ENCODE measurements around the gene ZNF423.

Gene ZNF423

GRCh38 chr16:49782405-49782804, 73.5 kb downstream of the ZNF423 start:
- no peak for DNase-seq (ENCODE audit: low read depth)

DNA sequence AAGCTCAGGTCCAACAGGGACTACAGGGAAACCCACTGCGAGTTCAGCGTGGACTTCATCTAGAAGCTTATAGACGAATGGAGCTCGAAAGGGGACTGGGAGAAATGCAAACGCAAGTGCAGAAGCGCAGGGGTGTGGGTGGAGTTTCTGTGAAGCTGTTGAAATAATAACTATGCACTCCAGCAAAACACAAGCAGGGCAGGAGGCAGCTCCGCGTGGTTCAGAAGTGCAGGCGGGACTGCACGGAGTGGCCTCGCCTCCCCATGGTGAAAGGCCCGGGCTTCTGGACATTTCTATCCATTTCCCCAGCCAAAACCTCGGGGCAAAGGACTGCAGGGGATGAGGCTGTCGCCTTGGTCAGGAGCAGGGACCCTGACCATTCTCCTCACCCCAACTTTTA, 74.5 kb downstream of the ZNF423 start:
- DNase-seq (ENCODE audit: low read depth): no peak

DNA sequence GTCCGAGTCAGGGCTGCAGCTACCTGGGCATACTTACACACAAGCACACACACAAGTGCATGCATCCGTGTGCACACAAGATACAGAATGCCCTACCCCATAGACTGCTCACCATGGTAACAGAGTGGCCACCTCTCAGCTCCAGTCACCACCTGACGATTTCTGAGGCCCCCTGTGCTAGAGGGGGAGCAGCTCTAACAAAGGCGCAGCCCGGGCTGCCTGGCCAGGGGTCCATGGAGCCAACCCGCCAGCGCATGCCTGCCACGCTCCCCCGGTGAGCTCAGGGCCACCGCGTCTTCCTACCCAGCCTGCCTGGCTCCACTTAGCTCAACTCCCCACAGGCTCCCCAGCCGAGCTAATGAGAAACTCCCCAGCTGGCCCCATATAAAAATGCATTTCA, 75.5 kb downstream of the ZNF423 start:
- no peak for DNase-seq (ENCODE audit: low read depth)

DNA sequence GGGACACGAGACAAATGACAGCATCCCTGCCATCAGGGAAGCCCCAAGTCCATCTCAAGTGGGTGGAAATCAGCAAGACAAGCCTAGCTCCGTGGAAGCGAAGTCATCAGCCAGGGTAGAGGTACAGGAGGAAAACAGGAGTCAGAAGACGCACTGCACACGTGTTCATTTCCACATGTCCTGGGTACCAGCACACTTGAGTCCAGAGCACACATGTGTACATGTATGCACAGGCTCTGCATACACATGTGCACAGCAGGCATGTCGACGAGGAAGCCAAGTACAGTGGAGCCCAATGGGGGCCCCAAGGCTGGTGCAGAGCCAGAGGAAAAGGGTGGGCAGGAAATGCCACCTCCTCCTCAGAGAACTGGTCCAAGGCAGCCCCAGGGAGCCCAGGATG, 75.9 kb downstream of the ZNF423 start:
- no peak for DNase-seq (ENCODE audit: low read depth)

GRCh38 chr16:49778202-49778930, 77.5 kb downstream of the ZNF423 start:
- DNase-seq (ENCODE audit: low read depth): no peak

DNA sequence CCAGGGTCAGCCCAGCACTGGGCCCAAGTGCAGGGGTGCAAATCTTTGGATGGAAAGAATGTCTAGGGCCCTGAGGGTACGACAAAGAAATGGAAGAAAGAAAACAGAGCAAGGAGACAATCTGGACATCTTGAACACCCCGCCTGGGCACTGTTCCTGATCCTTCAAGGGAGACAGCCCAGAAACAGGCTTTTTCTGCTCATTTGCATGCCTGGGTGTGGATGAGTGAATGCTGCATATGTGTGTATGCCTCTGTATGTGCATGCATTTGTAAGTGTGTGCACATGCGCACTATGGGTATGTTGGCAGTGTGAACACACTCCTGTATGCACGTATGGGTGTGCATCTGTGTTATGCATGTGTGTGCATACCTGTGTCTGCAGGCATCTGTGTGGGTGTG, 79.2 kb downstream of the ZNF423 start:
- no peak for DNase-seq (ENCODE audit: low read depth)

DNA sequence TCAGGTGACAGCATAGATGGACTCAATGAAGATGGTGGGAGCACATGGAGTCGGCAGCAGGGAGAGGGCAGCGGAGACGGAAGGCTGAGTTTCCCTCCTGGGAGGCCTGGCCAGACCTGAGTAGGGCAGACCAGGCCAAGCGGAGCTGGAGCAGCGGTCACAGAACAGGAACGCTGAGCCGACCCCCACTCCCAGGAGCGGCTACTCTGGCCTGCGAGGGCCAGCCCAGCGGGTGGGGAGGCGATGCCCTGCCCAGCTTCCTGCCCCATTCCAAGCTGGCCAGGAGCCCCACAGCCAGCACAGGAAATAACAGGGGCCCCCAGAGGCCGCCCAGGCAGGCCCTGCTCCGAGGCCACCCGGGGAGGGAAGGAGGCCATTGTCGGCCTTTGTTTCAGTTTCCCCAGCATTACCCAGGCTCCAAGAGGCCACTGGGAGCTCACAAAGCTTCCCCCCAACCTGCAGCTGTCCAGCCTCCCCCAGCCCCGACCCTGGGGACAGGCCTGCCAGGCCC, 79.8 kb downstream of the ZNF423 start:
- DNase-seq (ENCODE audit: low read depth): no peak

DNA sequence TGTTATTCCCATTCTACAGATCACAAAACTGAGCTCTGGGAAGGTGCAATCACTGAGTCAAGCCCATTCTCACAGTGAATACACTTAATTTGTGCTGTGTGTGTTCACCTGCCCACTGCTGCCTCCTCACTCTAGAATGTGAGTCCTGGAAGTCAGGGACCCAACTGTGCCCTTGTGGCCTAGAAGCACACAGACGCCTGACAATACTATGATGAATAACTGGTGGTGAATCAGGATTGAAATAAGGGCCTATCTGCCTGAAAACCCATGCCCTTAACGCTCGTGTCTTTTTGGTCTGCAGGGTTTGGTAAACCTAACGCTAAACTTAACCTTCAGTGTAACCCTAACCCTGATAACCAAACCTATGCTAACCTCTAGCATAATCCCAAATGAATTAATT, 80.3 kb downstream of the ZNF423 start:
- DNase-seq (ENCODE audit: low read depth): no peak

GRCh38 chr16:49775018-49775417, 80.9 kb downstream of the ZNF423 start:
- DNase-seq (ENCODE audit: low read depth): no peak

DNA sequence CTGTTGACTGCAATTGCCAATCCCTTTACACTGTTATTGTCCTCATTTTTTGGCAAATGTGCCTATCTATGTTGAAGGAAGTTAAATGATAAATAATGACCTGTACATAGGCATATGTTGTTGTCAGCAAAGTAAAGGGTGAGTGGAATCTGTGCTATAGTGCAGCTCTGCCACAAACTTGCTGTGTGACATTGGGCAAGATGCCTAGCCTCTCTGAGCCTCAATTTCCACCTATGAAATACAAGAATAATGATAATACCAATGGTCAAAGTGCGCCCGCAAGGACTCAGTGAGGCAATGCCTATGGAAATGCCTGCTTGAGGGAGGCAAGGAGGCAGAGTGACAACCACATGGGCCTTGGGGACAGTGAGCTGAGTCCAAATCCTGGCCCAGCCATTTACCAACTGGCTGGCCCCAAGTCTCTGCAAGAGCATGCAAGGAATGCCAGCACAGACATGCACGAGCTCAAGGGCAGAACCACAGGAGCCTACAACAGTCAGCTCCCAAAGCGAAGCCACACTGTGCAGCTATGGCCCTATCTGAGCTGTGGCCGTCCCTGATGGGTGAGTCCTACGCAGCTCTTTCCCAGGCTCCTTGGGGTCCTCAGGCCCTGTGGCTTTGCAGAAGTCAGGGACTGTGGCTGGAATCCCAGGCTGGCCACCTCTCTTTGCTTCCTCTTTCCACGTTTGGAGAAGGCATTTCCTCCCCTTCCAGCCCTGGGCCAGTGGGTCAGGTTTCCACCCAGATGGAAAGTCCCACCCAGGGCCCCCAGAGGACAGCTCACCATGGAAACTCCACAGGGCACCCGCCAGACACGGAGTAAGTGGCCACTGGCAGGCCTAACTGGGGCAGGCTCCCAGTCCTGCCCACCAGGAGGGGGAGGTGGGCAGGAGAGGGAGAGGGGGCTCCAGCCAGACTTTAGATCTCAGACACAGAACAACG, 82.1 kb downstream of the ZNF423 start:
- no peak for DNase-seq (ENCODE audit: low read depth)

DNA sequence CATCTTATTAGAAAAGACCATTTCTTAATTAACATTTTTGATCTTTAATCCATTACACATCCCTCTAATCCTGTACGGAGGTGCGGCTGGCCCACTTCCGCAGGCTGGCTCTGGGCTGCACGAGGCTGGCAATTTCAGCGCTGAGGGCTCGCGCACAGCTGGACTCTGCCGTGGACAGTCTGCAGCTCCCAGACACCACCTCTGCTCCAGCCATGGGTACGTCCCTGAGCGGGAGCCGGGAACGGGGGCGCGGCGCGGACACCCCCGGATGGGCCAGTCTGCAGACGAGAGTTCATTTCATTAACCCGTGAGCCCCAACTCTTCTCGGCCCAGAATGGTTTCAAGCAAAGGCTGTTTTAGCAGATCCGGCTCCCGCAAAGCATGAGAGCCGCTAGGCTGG, 87.9 kb downstream of the ZNF423 start:
- DNase-seq (ENCODE audit: low read depth): no peak

DNA sequence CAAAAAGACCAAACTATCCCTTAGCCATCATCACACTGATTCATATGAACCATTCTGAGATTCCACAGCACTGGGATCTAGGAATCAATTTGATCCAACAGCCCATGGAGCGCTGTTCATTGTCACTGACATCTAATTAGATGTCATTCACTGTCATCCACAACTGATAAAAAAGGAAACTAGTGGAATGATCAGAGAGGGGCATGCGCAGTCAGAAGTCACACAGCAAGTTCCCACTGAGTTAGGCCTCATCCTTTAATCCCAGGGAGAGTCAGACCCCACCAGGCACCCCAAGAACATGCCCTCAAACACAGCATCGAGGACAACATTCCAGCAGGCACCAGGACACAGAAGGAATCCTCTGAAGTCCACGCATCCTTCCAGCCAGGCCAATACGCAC, 88.5 kb downstream of the ZNF423 start:
- DNase-seq (ENCODE audit: low read depth): no peak

DNA sequence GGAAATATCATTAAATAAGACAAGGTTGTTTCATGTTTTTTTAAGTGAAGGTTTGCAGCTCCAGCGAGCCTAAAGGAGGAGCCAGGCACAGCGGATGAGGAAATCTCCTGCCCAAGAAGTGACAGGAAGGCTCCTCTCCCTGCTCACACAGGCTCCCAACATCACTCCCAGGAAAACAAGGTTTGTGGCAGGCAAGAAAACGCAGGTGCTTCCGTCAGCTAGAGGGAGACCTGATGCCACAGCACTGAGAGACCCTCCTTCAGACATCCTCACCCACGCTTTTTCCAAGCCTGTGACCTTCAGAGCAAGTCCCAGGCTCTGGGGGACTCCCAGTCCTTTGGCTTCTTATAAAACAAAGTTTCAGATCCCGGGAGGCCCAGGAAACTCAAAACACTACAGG, 89.7 kb downstream of the ZNF423 start:
- no peak for DNase-seq (ENCODE audit: low read depth)

DNA sequence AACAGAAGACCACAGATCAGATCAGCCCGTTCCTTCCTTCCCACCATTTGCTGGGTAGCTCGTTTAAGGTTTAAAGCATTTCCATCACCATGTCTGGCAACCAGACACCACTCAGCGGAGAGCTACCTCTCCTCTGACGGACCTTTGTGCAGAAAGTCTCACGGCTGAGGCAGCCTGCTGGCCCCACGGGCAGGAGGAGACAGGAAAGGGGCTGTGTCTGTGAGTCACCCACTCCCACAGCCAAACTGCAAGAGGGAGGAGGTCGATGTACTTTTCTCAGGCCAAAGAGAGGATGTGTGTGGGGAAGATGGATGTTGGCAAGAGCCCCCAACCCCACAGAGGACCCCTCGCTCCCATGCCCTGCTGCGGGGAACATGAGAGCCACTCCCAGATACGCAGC, 92.1 kb downstream of the ZNF423 start:
- DNase-seq (ENCODE audit: low read depth): no peak

- DNase-seq (ENCODE audit: low read depth): no peak
These were observed 95.1 kb downstream of the ZNF423 start for GRCh38 chr16:49760815-49761214.

DNA sequence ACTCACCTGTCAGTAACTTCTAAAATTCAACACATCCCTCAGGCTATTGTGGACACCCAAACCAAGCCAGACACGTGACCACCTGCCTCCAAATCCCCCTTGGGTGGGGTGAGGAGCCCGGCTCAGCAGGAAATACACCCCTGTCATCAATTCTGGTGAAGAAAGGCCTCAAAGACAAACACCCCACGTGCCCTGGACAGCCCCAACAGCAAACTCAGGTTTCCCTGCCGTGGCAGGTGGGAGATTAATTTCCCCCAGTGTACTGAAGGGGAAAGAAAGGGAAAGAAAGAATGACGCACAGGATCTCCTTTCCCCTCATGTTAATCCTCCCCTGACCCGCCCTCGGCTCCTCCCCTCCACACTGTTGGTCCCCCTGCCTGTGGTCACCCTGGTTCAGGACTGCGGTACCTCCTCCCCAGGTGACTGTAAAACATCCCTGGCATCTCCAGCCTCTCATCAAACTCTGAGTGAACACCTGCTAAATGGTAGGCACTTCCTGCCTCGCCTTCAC, 98.3 kb downstream of the ZNF423 start:
- DNase-seq (ENCODE audit: low read depth): no peak

DNA sequence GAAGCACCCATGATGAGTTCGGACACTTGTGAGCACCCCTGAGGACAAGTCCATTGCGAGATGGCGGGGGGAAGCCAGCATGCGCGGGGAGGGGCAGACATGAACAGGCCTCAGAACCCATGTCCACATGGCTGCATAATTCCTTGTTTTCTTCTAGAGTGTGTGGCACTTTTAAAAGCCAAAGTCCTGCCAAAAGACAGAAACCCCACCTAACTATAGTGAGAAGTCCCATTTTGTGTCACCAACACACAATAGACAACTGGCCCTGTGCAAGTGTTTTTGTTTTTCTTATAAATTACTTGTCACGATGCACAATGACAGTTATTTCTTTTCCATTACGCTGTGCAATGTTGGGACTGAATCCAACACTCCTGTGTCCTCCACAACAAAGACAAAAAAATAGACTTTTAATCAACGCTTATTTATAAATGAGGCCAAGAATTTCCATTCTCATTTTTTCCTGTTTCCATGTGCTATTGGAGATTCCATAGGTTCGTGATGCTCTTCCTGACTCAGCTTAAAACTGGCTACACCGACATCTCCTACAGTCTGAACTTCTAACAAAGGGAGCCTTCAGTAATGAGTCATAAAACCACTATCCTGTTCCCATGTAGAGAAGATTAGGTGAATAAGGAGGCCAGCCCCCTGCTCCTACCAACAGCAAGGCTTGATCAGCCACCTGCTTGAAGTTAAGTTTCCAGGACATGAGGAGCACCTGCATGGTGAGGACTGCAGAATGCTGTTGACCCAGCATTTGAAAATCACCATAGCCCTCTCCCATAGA, 98.9 kb downstream of the ZNF423 start:
- no peak for DNase-seq (ENCODE audit: low read depth)

DNA sequence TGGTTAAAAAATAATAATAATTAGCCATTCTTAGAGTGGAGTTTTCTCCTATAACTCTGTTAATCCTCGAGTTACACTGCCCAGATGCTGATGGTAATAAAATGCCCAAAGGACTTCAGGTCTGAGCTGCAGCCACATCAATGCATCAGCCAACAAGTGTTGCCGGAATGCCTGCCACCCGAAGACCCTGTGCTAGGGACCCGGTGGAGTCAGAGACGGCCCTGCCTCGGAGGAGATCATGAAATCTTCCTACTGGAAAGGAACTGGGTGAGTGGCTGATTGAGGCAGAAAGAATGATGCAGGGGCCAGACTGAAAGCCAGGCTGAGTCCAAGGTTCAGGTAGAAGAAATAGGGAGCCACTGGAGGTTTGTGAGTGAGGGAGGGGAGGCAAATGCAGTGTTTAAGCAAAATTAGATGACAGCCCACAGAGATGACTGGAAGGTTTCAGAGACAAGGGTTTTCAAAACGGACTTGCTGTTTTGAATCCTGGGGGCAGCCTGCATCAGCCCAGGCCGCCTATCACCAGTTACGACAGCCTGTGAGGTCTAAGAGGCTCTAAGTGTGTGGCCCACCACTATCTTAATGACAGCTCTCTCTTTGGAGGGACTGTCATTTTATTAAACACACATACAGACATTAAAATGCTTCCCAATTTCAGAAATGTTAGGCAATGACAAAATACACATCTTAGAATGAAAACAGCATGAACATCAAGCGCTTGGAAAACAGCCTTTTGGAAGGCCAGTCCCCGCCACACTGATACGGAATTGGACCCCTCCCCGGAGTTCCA, 100.0 kb downstream of the ZNF423 start:
- no peak for DNase-seq (ENCODE audit: low read depth)

DNA sequence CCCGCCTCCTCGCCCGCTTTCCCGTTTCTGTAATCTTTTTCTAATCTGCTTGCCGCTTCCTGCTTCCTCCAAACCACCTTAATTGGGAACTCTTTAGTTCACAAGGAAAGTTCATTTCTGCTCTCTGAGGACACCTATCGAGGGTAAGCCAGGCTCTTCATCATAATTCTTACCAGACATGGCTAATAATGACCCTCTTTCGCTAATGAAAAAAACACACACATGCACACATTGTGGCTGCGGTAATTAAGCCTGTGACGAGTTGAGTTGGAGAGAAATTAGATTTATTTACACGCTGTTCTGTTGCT, 100.6 kb downstream of the ZNF423 start:
- DNase-seq (ENCODE audit: low read depth): peak; percentile 55

DNA sequence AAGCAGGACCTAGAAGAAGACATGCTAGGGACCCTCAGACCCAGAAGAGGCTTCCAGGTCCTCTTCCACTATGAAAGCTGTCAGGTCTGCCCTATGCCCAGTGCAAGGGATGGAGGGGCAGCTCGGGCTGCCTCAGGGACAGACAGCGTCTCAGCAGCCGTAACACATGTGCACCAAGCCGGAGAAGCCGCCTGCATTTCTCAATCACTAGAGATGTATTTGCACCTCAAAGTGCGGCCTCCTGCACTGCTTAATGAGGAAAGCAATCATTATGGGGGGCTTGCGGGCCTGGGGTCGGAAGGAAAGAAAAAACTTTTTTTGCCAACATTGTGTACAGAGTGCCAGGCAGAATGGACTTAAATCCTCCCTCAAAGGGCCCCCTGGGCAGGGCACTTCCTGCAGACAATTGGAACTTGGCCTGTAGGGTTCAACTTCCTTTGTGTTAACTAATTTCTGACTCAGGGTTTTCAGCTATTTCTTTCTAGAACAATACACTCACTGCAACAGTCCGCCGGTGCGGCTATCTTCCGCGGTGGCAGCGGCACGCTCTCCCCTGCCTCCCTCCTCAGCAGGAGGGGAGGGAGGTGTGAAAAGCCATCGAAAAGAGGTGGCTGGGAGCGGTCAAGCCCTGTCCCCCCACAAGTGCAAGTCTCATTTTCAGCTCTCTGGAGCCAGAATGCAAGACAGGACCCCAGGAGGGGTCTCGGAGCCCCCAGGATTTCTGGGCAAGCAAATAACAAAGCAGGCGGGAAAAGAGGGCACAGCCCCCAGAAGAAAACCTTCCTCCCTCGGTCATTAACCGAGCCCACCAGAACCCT, 101.2 kb downstream of the ZNF423 start:
- DNase-seq (ENCODE audit: low read depth): peak; percentile 40

All from EH (cell line).